Lower leg skin (tissue), 3 donors: ENCODE data around the gene STOML1.

Source experiments
- POLR2A ChIP-seq, 2 donors: fragments of 450-650 bp; IDR thresholded peaks; one replicate each; pipeline ENCODE4 v1.6.1; 2016 to 2017; ENCODE audit warnings: antibody characterized with exemption in 2 of 2, mild to moderate bottlenecking in 1 of 2, moderate library complexity in 1 of 2
- TF ChIP-seq, protein P1 (sequence below), 3 donors: fragments of 450-650 bp; IDR thresholded peaks; one replicate each; pipeline ENCODE4 v1.5.1; 2016; ENCODE audit warnings: antibody characterized with exemption in 3 of 3, mild to moderate bottlenecking in 3 of 3, moderate library complexity in 2 of 3

GRCh38 chr15:73956743-73957135, 35.4 kb downstream of the STOML1 start:
- TF ChIP-seq, protein P1, sequence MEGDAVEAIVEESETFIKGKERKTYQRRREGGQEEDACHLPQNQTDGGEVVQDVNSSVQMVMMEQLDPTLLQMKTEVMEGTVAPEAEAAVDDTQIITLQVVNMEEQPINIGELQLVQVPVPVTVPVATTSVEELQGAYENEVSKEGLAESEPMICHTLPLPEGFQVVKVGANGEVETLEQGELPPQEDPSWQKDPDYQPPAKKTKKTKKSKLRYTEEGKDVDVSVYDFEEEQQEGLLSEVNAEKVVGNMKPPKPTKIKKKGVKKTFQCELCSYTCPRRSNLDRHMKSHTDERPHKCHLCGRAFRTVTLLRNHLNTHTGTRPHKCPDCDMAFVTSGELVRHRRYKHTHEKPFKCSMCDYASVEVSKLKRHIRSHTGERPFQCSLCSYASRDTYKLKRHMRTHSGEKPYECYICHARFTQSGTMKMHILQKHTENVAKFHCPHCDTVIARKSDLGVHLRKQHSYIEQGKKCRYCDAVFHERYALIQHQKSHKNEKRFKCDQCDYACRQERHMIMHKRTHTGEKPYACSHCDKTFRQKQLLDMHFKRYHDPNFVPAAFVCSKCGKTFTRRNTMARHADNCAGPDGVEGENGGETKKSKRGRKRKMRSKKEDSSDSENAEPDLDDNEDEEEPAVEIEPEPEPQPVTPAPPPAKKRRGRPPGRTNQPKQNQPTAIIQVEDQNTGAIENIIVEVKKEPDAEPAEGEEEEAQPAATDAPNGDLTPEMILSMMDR (IDR thresholded peaks at IDR 0.05), result no peak
- no peak for TF ChIP-seq POLR2A (IDR thresholded peaks at IDR 0.05)
